ENCODE results near the gene CBLL1. TPM values are rescaled to one million over a fixed set of nuclear protein-coding genes. Genes with fewer than 3 reads are reported as not detected.

Gene CBLL1
- total and polyA plus RNA-seq, 2 experiments from 2014 or later, result 31.1 to 67.4 TPM

Other genes with a start within 250 kb of the CBLL1 start
- gene COG5, start 180.2 kb upstream of the CBLL1 start, total RNA-seq (2014; rRNA removed; shearing (Covaris generic)), result 36.5 and 40.6 TPM in 2 replicates
- gene COG5, start 180.2 kb upstream of the CBLL1 start, polyA plus RNA-seq (2016; fragmentation: Nextera tagmentation; extraction: Ambion mirVana), result 11.0 and 15.4 TPM in 2 replicates
- 16.8 and 22.9 TPM in 2 replicates for gene DUS4L, start 180.2 kb upstream of the CBLL1 start, total RNA-seq (2014; rRNA removed; shearing (Covaris generic))
- gene DUS4L, start 180.2 kb upstream of the CBLL1 start, polyA plus RNA-seq (2016; fragmentation: Nextera tagmentation; extraction: Ambion mirVana), result 16.3 and 16.7 TPM in 2 replicates
- gene BCAP29, start 163.9 kb upstream of the CBLL1 start, total RNA-seq (2014; rRNA removed; shearing (Covaris generic)), result 15.8 and 18.4 TPM in 2 replicates
- 20.3 and 24.0 TPM in 2 replicates for gene BCAP29, start 163.9 kb upstream of the CBLL1 start, polyA plus RNA-seq (2016; fragmentation: Nextera tagmentation; extraction: Ambion mirVana)
- 0.07 TPM in 1 of 2 replicates, not detected in the other for gene SLC26A4, start 83.3 kb upstream of the CBLL1 start, total RNA-seq (2014; rRNA removed; shearing (Covaris generic))
- not detected in 2 replicates for gene SLC26A4, start 83.3 kb upstream of the CBLL1 start, polyA plus RNA-seq (2016; fragmentation: Nextera tagmentation; extraction: Ambion mirVana)
- gene SLC26A3, start 59.1 kb downstream of the CBLL1 start, total RNA-seq (2014; rRNA removed; shearing (Covaris generic)), result not detected in 2 replicates
- gene SLC26A3, start 59.1 kb downstream of the CBLL1 start, polyA plus RNA-seq (2016; fragmentation: Nextera tagmentation; extraction: Ambion mirVana), result not detected in 2 replicates
- gene DLD, start 147.0 kb downstream of the CBLL1 start, total RNA-seq (2014; rRNA removed; shearing (Covaris generic)), result 68.6 and 76.2 TPM in 2 replicates
- gene DLD, start 147.0 kb downstream of the CBLL1 start, polyA plus RNA-seq (2016; fragmentation: Nextera tagmentation; extraction: Ambion mirVana), result 28.8 and 38.1 TPM in 2 replicates

All from GM23338 (cell line).